Retinal pigment epithelial cell (primary cell): ENCODE data around the gene LYSMD4.
A peak's percentile ranks its signal among the peaks of the same experiment; 100 is the strongest.
"Not testable (repeated sequence)": the region's sequence is repeated elsewhere in the genome, so short reads cannot be mapped to it uniquely, and the experiment has no call there.

ENCODE experiments used
- DNase-seq: peaks from one replicate; pipeline ENCODE4 v3.0.0-alpha.2; 2010; ENCODE audit warnings: low read depth
- H3K4me3 ChIP-seq: 2 replicates; pipeline ENCODE4 v1.5.1; 2011; ENCODE audit warnings: mild to moderate bottlenecking, low read length, control low read depth, moderate library complexity
- CTCF ChIP-seq: conservative IDR thresholded peaks from 2 replicates; pipeline ENCODE4 v1.5.1; 2011; ENCODE audit warnings: low read depth, low read length, control low read depth, inconsistent platforms

The LYSMD4 gene

GRCh38 chr15:99738021-99738847 is 5.0 kb upstream of the LYSMD4 start:
- TF ChIP-seq CTCF = no peak
- DNase-seq = no peak
- no peak overlapping the region for H3K4me3 ChIP-seq

GRCh38 chr15:99736702-99737101 is 3.5 kb upstream of the LYSMD4 start:
- H3K4me3 ChIP-seq = no peak overlapping the region
- no peak for DNase-seq
- TF ChIP-seq CTCF = no peak

- no peak for TF ChIP-seq CTCF
- H3K4me3 ChIP-seq = no peak overlapping the region
- no peak for DNase-seq
These were observed 2.6 kb upstream of the LYSMD4 start for GRCh38 chr15:99735868-99736267.

- no peak overlapping the region for H3K4me3 ChIP-seq
- TF ChIP-seq CTCF = no peak
- no peak for DNase-seq
These were observed 1.3 kb upstream of the LYSMD4 start for GRCh38 chr15:99734575-99734974.

- not testable (repeated sequence) for H3K4me3 ChIP-seq, DNase-seq
These were observed 729 bp upstream of the LYSMD4 start for GRCh38 chr15:99734040-99734291.

GRCh38 chr15:99732751-99733267 is 428 bp downstream of the LYSMD4 start:
- peak overlapping the region; percentile 71 for H3K4me3 ChIP-seq
- no peak for DNase-seq
- TF ChIP-seq CTCF = no peak

GRCh38 chr15:99732124-99732750 is 1.0 kb downstream of the LYSMD4 start:
- no peak for DNase-seq
- peak overlapping the region; percentile 71 for H3K4me3 ChIP-seq
- TF ChIP-seq CTCF = no peak
